GM21381 (cell line): ENCODE data around the gene MAPK7.

ENCODE experiments used
- ATAC-seq: cut with Tn5 transposase; IDR thresholded peaks from one replicate; pipeline ENCODE4 v1.9.1; 2021; ENCODE audit warnings: mild to moderate bottlenecking, moderate library complexity; ENCODE audit not compliant: unreplicated experiment

The MAPK7 gene

GRCh38 chr17:19377602-19378415 lies 489 bp upstream of the MAPK7 start:
- peak; percentile 91 for ATAC-seq

GRCh38 chr17:19379361-19380065 lies 1.2 kb downstream of the MAPK7 start:
- no peak for ATAC-seq

GRCh38 chr17:19380481-19381301 lies 2.4 kb downstream of the MAPK7 start:
- ATAC-seq, result no peak

GRCh38 chr17:19381361-19381740 lies 3.1 kb downstream of the MAPK7 start:
- ATAC-seq, result no peak

- no peak for ATAC-seq
Measured at GRCh38 chr17:19381741-19382444, 3.6 kb downstream of the MAPK7 start.

GRCh38 chr17:19382531-19383444 lies 4.5 kb downstream of the MAPK7 start:
- ATAC-seq, result no peak

- no peak for ATAC-seq
Measured at GRCh38 chr17:19383681-19384470, 5.6 kb downstream of the MAPK7 start.

- ATAC-seq, result no peak
Measured at GRCh38 chr17:19384723-19385391, 6.6 kb downstream of the MAPK7 start.

GRCh38 chr17:19385521-19385983 lies 7.3 kb downstream of the MAPK7 start:
- no peak for ATAC-seq

- ATAC-seq, result no peak
Measured at GRCh38 chr17:19386051-19386929, 8.0 kb downstream of the MAPK7 start.

GRCh38 chr17:19386974-19387920 lies 8.9 kb downstream of the MAPK7 start, which contains the start of gene MFAP4:
Gene MFAP4, minus strand, starts transcription at chr17:19387190. Its CDS starts 35 bp downstream, at chr17:19387155.
- no peak for ATAC-seq

- ATAC-seq, result no peak
Measured at GRCh38 chr17:19387921-19388521, 9.7 kb downstream of the MAPK7 start.

- ATAC-seq, result no peak
Measured at GRCh38 chr17:19388791-19389785, 10.8 kb downstream of the MAPK7 start.

- no peak for ATAC-seq
Measured at GRCh38 chr17:19390951-19391350, 12.7 kb downstream of the MAPK7 start.

GRCh38 chr17:19391432-19391831 lies 13.1 kb downstream of the MAPK7 start:
- no peak for ATAC-seq
